ENCODE results near the gene OSBPL3.

- TF ChIP-seq EZH2 (IDR thresholded peaks at IDR 0.05; ENCODE audit: insufficient read depth, poor library complexity, severe bottlenecking) (no peak), EZH2phosphoT487 (IDR thresholded peaks at IDR 0.05; ENCODE audit: insufficient read depth, low read depth) (no peak)
These were observed 30.1 kb downstream of the OSBPL3 start for GRCh38 chr7:24949884-24950283.

Data from GM23248 (cell line).